PC-9 (cell line): ENCODE results near the gene FCHO1.

ENCODE experiments used
- CTCF ChIP-seq: fragments of 200-600 bp; sonication (generic); conservative IDR thresholded peaks from 2 replicates; pipeline ENCODE4 v1.6.1; 2017; ENCODE audit warnings: mixed run types, antibody characterized with exemption, mild to moderate bottlenecking, moderate library complexity
- EZH2 ChIP-seq: fragments of 200-600 bp; sonication (generic); IDR thresholded peaks from 2 replicates; pipeline ENCODE4 v1.8.0; 2017; ENCODE audit warnings: antibody characterized with exemption, low read depth

DNA sequence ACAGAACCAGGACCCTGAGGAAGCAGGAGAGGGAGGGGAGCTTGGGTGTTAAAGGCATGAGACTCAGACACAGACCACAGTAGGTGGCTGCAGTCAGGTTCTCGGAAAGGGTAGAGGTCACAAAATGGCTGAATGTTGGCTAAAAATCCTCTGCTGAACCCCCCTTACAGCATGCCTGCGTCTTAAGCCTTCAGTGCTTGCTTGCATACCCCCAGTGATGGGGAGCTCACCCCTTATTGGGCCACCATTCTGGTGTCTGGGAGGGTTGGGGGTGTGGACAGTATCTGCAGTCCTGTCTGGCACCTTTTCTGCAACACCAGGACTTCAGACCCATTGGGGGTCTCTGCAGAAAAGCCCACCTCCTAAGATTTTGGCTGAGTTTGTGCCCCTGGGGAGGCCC, 29.5 kb downstream of the FCHO1 start:
- TF ChIP-seq CTCF (no peak), EZH2 (no peak)
